Esophagus squamous epithelium (tissue), 5 donors: Measurements from ENCODE around the gene KLHL7. TPM values are rescaled to one million over a fixed set of nuclear protein-coding genes. Genes with fewer than 3 reads are reported as not detected.

Experiments used
- DNase-seq: peaks from one replicate; lab custom pipeline; 2025; lab: John Stamatoyannopoulos, UW
- H3K27ac ChIP-seq, 4 donors: fragments of 200-600 bp; sonication (generic); one replicate each; pipeline ENCODE4 v1.5.1; 2016 to 2019; ENCODE audit warnings: mild to moderate bottlenecking in 1 of 4
- H3K27me3 ChIP-seq, 4 donors: fragments of 200-600 bp; sonication (generic); 1 replicate in 3 of 4; 2 replicates in 1 of 4; pipeline versions ENCODE4 v1.5.1 to v1.6.0; 2017 to 2021; ENCODE audit warnings: antibody characterized with exemption in 1 of 4
- H3K36me3 ChIP-seq, 3 donors: fragments of 200-600 bp; sonication (generic); one replicate each; pipeline ENCODE4 v1.5.1; 2016 to 2019
- H3K4me1 ChIP-seq, 3 donors: fragments of 200-600 bp; sonication (generic); one replicate each; pipeline ENCODE4 v1.5.1; 2017 to 2019
- H3K4me3 ChIP-seq, 4 donors: fragments of 200-600 bp; sonication (generic); 1 replicate in 3 of 4; 2 replicates in 1 of 4; pipeline ENCODE4 v1.5.1; 2016 to 2019; ENCODE audit warnings: mild to moderate bottlenecking in 2 of 4, moderate library complexity in 1 of 4
- H3K9me3 ChIP-seq, 3 donors: fragments of 200-600 bp; sonication (generic); one replicate each; pipeline ENCODE4 v1.5.1; 2016 to 2019
- POLR2A ChIP-seq, 4 donors: fragments of 450-650 bp; IDR thresholded peaks; one replicate each; pipeline ENCODE4 v1.6.1; 2017; ENCODE audit warnings: antibody characterized with exemption in 4 of 4, mild to moderate bottlenecking in 4 of 4, moderate library complexity in 3 of 4
- WGBS, 2 donors: methylation state at CpG; one replicate each; pipeline ENCODE4 v1.1.5; 2018; 5-methylcytosine and 5-hydroxymethylcytosine counted together
- intact Hi-C: fragments of 100-400 bp; cut with DNase I; formaldehyde crosslinking; loops from one replicate; pipeline ENCODE4 v1.15.0; 2022
- total RNA-seq, 4 donors: library from RNA; depleted of rRNA; stranded (reverse); fragments of >200 nt; gene quantifications; one replicate each; pipeline ENCODE4 v1.1.0, GENCODE V29; 2016
- TF ChIP-seq, protein P1 (sequence below), 6 experiments: fragments of 450-650 bp in 4 of 6; fragments of 200-600 bp in 2 of 6; sonication (generic) in 2 of 6; IDR thresholded peaks; one replicate each; pipeline ENCODE4 v1.5.1; 2016 to 2019; ENCODE audit warnings: antibody characterized with exemption in 6 of 6, mild to moderate bottlenecking in 4 of 6, moderate library complexity in 4 of 6
- donor health status: DM: yes; HTN: yes; CAD: no.

KLHL7 gene
- total RNA-seq, 4 donors from 2014 or later: 16.3 to 26.9 (median 20.5) TPM

DNA sequence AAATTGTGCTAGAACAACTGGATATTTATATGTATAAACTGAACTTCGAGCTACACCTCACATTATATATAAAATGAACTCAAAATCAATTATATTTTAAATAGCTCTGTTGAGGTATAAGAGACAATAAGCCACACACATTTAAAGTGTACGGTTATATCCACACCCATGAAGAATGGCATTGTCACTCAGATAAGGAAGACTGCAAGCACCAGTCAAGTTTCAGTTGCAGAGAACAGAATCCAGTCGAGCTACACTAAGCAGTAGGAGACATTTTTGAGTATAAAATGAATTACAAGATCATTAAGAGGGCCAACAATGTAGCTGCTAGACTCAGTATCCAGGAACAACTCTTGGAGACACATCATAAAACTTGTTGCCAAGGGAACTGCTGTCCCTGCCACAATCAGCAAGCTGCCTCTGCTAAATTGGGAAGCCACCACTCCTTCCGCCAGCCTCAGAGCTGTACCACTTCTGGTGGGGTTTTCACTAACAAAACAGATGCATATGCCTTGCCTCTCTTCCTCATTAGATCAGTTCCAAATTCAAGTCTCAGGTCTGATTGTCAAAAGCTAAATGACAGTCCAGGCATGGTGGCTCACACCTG is 121.4 kb downstream of the KLHL7 start:
- WGBS, 2 donors: 72 to 81% methylated on average over 4 of the region's 4 CpGs
- H3K27me3 ChIP-seq: no peaks in the 10 kb centered on the region
- TF ChIP-seq, protein P1, sequence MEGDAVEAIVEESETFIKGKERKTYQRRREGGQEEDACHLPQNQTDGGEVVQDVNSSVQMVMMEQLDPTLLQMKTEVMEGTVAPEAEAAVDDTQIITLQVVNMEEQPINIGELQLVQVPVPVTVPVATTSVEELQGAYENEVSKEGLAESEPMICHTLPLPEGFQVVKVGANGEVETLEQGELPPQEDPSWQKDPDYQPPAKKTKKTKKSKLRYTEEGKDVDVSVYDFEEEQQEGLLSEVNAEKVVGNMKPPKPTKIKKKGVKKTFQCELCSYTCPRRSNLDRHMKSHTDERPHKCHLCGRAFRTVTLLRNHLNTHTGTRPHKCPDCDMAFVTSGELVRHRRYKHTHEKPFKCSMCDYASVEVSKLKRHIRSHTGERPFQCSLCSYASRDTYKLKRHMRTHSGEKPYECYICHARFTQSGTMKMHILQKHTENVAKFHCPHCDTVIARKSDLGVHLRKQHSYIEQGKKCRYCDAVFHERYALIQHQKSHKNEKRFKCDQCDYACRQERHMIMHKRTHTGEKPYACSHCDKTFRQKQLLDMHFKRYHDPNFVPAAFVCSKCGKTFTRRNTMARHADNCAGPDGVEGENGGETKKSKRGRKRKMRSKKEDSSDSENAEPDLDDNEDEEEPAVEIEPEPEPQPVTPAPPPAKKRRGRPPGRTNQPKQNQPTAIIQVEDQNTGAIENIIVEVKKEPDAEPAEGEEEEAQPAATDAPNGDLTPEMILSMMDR (IDR thresholded peaks at IDR 0.05): no peak
- no peak for TF ChIP-seq POLR2A (IDR thresholded peaks at IDR 0.05)
- no peak for DNase-seq
- no peak overlapping the region for H3K4me3 ChIP-seq
- no peak overlapping the region for H3K27ac ChIP-seq
- H3K9me3 ChIP-seq: no peaks in the 10 kb centered on the region
- no peaks in the 10 kb centered on the region for H3K36me3 ChIP-seq
- H3K4me1 ChIP-seq: peaks cover 0 to 5% (median 0%) of the 10 kb centered on the region in 3 donors
- intact Hi-C loops: no loop called here

Other genes starting within 250 kb of the KLHL7 start
- gene HYCC1, start 91.7 kb upstream of the KLHL7 start, total RNA-seq: 10 to 100 TPM; 19.8 to 51.2 (median 34.1) TPM
- 10 to 100 TPM; 15.5 to 34.3 (median 29.1) TPM for gene NUP42, start 76.3 kb downstream of the KLHL7 start, total RNA-seq
- gene GPNMB, start 141.0 kb downstream of the KLHL7 start, total RNA-seq: 100 to 1,000 TPM in 2 of 4 donors, 10 to 100 TPM in 2; 34.5 to 187 (median 107) TPM
- gene MALSU1, start 193.6 kb downstream of the KLHL7 start, total RNA-seq: 10 to 100 TPM; 32.6 to 55.1 (median 49.3) TPM